ENCODE results near the gene RRAS2. TPM values are rescaled to one million over a fixed set of nuclear protein-coding genes. Genes with fewer than 3 reads are reported as not detected.

RRAS2 gene
- total and polyA plus RNA-seq, 2 donors (not counting 3 experiments of a cell fraction or from before 2014, with no cell fraction given) = 30.1 to 80.5 TPM

DNA sequence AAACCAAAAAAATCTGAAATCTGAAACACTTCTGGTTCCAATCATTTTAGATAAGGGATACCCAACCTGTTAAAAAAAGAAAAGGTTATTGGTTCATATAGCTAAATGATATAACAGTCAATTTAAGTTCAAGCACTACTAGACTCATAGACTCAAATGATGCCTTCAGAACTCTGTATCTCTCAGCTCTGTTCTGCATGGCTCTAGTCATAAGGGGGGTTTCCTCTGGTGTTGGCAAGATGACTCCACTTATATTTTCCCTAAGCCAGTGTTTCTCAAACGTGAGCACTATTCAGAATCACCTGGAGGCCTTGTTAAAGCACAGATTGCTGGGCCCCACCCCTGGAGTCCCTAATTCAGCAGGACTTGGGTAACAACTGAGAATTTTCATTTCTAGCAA is 11.5 kb upstream of the RRAS2 start:
- dilution Hi-C loops (cut with MboI; ENCODE audit: extremely low pct_ligation_motif_present, low sequenced_read_pairs) = no loop called here
- H3K9me1 ChIP-seq (replicated peaks; ENCODE audit: control insufficient read depth, extremely low read depth, insufficient read depth, low read length) = no peaks in the 10 kb centered on the region
- no peak for FAIRE-seq

DNA sequence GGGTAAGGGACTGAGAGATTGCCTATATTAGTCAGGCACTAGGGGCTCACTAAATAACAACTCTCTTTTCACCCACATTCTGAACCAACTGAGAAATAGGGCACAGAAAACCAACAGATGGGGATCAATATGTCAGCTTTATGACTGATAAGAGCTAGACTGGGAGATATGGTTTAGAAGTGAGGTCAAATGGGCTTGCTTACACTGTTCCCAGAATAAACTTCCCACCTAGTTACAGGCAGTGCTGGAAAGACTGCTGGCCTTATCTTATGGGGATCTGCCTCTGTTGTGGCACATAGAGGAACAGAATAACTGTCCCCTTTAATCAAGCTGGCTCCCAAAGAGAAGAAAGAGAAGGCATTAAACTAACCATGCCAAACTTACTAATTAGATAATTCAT is 10.6 kb upstream of the RRAS2 start:
- Histone ChIP-seq H2AFZ (ENCODE audit: low read depth, low read length) (no peak overlapping the region), H3K36me3 (ENCODE audit: control insufficient read depth in 2 of 2, extremely low read depth in 1 of 2, insufficient read depth in 2 of 2, low read length in 2 of 2) (no peaks in the 10 kb centered on the region), H3K4me3 (replicated peaks in 1 of 3; ENCODE audit: insufficient read depth in 1 of 3, low read depth in 1 of 3, low read length in 3 of 3) (no peak overlapping the region), H3K9me3 (replicated peaks; ENCODE audit: control insufficient read depth, insufficient read depth, low read length) (no peaks in the 10 kb centered on the region), H3K27ac (ENCODE audit: insufficient read depth, low read depth, low read length) (no peak overlapping the region), H3K4me2 (ENCODE audit: insufficient read depth, low read length) (no peak overlapping the region), H3K9ac (replicated peaks; ENCODE audit: extremely low read depth, insufficient read depth, low read length) (no peak overlapping the region), H3K27me3 (ENCODE audit: control insufficient read depth in 2 of 2, insufficient read depth in 2 of 2, low read length in 2 of 2) (no peaks in the 10 kb centered on the region), H3K9me1 (replicated peaks; ENCODE audit: control insufficient read depth, extremely low read depth, insufficient read depth, low read length) (no peaks in the 10 kb centered on the region), H4K20me1 (replicated peaks; ENCODE audit: control insufficient read depth, extremely low read depth, insufficient read depth, low read length) (no peaks in the 10 kb centered on the region), H3K79me2 (ENCODE audit: control insufficient read depth, insufficient read depth, low read length) (no peaks in the 10 kb centered on the region), H3K4me1 (ENCODE audit: control insufficient read depth, extremely low read depth, insufficient read depth, low read length) (no peaks in the 10 kb centered on the region)
- no peak for DNase-seq (ENCODE audit: low read depth, low spot score)
- TF ChIP-seq, protein P1, sequence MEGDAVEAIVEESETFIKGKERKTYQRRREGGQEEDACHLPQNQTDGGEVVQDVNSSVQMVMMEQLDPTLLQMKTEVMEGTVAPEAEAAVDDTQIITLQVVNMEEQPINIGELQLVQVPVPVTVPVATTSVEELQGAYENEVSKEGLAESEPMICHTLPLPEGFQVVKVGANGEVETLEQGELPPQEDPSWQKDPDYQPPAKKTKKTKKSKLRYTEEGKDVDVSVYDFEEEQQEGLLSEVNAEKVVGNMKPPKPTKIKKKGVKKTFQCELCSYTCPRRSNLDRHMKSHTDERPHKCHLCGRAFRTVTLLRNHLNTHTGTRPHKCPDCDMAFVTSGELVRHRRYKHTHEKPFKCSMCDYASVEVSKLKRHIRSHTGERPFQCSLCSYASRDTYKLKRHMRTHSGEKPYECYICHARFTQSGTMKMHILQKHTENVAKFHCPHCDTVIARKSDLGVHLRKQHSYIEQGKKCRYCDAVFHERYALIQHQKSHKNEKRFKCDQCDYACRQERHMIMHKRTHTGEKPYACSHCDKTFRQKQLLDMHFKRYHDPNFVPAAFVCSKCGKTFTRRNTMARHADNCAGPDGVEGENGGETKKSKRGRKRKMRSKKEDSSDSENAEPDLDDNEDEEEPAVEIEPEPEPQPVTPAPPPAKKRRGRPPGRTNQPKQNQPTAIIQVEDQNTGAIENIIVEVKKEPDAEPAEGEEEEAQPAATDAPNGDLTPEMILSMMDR (IDR thresholded peaks at IDR 0.05; ENCODE audit: extremely low read depth in 1 of 2, insufficient read depth in 1 of 2, low read depth in 1 of 2, low read length in 2 of 2) = no peak
- TF ChIP-seq MYC (IDR thresholded peaks at IDR 0.05; ENCODE audit: low read depth, low read length) = no peak
- no peak for TF ChIP-seq GATA2 (IDR thresholded peaks at IDR 0.05; ENCODE audit: insufficient read depth, insufficient read length, low read depth, low read length)
- TF ChIP-seq JUN (IDR thresholded peaks at IDR 0.05; ENCODE audit: borderline replicate concordance, insufficient read depth, insufficient read length, low read depth) = no peak
- TF ChIP-seq POLR2A (IDR thresholded peaks at IDR 0.05; ENCODE audit: low read depth, low read length) = no peak
- TF ChIP-seq, protein P2, sequence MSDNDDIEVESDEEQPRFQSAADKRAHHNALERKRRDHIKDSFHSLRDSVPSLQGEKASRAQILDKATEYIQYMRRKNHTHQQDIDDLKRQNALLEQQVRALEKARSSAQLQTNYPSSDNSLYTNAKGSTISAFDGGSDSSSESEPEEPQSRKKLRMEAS (IDR thresholded peaks at IDR 0.05; ENCODE audit: insufficient read depth, insufficient read length) = no peak
- no peak for TF ChIP-seq FOS (IDR thresholded peaks at IDR 0.05; ENCODE audit: borderline replicate concordance, insufficient read depth, low read length)
- TF ChIP-seq EZH2 (IDR thresholded peaks at IDR 0.05; ENCODE audit: borderline replicate concordance, low read depth, low read length, severe bottlenecking) = no peak
- no peak for TF ChIP-seq POLR2AphosphoS5 (IDR thresholded peaks at IDR 0.05; ENCODE audit: insufficient read depth, low read depth, low read length)
- FAIRE-seq = no peak
- dilution Hi-C loops (cut with MboI; ENCODE audit: extremely low pct_ligation_motif_present, low sequenced_read_pairs) (no loop called here), intact Hi-C loops (cut with micrococcal nuclease) (no loop called here)
- no TSS peak for BruUV-seq (replicated peaks)
- POLR2A ChIA-PET = no interaction called here
- CTCF ChIA-PET = interaction anchor here (0.8 to 1.6 kb wide), 4 partner anchors 15 to 69 kb away, joined by 3 to 4 read pairs (median 3); no protein-coding TSS in a partner anchor

More for the DNA sequence above, 11.5 kb upstream of the RRAS2 start:
- H3K4me3 ChIP-seq (replicated peaks in 1 of 3; ENCODE audit: insufficient read depth in 1 of 3, low read depth in 1 of 3, low read length in 3 of 3) = no peak overlapping the region
- no peak for TF ChIP-seq MYC (IDR thresholded peaks at IDR 0.05; ENCODE audit: low read depth, low read length)
- H3K36me3 ChIP-seq (ENCODE audit: control insufficient read depth in 2 of 2, extremely low read depth in 1 of 2, insufficient read depth in 2 of 2, low read length in 2 of 2) = no peaks in the 10 kb centered on the region
- no peak for DNase-seq (ENCODE audit: low read depth, low spot score)
- no peaks in the 10 kb centered on the region for H4K20me1 ChIP-seq (replicated peaks; ENCODE audit: control insufficient read depth, extremely low read depth, insufficient read depth, low read length)
- no peak overlapping the region for H2AFZ ChIP-seq (ENCODE audit: low read depth, low read length)
- no peak overlapping the region for H3K4me2 ChIP-seq (ENCODE audit: insufficient read depth, low read length)
- POLR2A ChIA-PET = no interaction called here
- CTCF ChIA-PET = interaction anchor here (0.8 to 1.3 kb wide), 8 partner anchors 12 to 85 kb away, joined by 3 to 4 read pairs (median 3); no protein-coding TSS in a partner anchor
- H3K27me3 ChIP-seq (ENCODE audit: control insufficient read depth in 2 of 2, insufficient read depth in 2 of 2, low read length in 2 of 2) = no peaks in the 10 kb centered on the region
- H3K4me1 ChIP-seq (ENCODE audit: control insufficient read depth, extremely low read depth, insufficient read depth, low read length) = no peaks in the 10 kb centered on the region
- intact Hi-C loops (cut with micrococcal nuclease) = no loop called here
- H3K79me2 ChIP-seq (ENCODE audit: control insufficient read depth, insufficient read depth, low read length) = no peaks in the 10 kb centered on the region
- BruUV-seq (replicated peaks) = no TSS peak
- H3K9me3 ChIP-seq (replicated peaks; ENCODE audit: control insufficient read depth, insufficient read depth, low read length) = no peaks in the 10 kb centered on the region
- H3K9ac ChIP-seq (replicated peaks; ENCODE audit: extremely low read depth, insufficient read depth, low read length) = no peak overlapping the region
- H3K27ac ChIP-seq (ENCODE audit: insufficient read depth, low read depth, low read length) = no peak overlapping the region

All from endothelial cell of umbilical vein (primary cell).